Tibial nerve (tissue), 4 donors: ENCODE measurements around the gene TRAPPC2.

Source experiments
- EP300 ChIP-seq, 2 donors: sonication (generic); formaldehyde crosslinking; IDR thresholded peaks; one replicate each; pipeline ENCODE4 v1.6.1; 2017; ENCODE audit warnings: antibody characterized with exemption in 2 of 2, mild to moderate bottlenecking in 1 of 2
- TF ChIP-seq, protein P1 (sequence below), 5 experiments: fragments of 200-600 bp in 3 of 5; fragments of 450-650 bp in 2 of 5; sonication (generic) in 3 of 5; IDR thresholded peaks; one replicate each; pipeline ENCODE4 v1.5.1; 2016 to 2019; ENCODE audit warnings: antibody characterized with exemption in 5 of 5, mild to moderate bottlenecking in 3 of 5, moderate library complexity in 2 of 5

- TF ChIP-seq, protein P1, sequence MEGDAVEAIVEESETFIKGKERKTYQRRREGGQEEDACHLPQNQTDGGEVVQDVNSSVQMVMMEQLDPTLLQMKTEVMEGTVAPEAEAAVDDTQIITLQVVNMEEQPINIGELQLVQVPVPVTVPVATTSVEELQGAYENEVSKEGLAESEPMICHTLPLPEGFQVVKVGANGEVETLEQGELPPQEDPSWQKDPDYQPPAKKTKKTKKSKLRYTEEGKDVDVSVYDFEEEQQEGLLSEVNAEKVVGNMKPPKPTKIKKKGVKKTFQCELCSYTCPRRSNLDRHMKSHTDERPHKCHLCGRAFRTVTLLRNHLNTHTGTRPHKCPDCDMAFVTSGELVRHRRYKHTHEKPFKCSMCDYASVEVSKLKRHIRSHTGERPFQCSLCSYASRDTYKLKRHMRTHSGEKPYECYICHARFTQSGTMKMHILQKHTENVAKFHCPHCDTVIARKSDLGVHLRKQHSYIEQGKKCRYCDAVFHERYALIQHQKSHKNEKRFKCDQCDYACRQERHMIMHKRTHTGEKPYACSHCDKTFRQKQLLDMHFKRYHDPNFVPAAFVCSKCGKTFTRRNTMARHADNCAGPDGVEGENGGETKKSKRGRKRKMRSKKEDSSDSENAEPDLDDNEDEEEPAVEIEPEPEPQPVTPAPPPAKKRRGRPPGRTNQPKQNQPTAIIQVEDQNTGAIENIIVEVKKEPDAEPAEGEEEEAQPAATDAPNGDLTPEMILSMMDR (IDR thresholded peaks at IDR 0.05), result no peak
- no peak for TF ChIP-seq EP300 (IDR thresholded peaks at IDR 0.05)
These were observed 7.3 kb upstream of the TRAPPC2 start for GRCh38 chrX:13741695-13742094.
